ENCODE measurements around the gene WRNIP1.

DNA sequence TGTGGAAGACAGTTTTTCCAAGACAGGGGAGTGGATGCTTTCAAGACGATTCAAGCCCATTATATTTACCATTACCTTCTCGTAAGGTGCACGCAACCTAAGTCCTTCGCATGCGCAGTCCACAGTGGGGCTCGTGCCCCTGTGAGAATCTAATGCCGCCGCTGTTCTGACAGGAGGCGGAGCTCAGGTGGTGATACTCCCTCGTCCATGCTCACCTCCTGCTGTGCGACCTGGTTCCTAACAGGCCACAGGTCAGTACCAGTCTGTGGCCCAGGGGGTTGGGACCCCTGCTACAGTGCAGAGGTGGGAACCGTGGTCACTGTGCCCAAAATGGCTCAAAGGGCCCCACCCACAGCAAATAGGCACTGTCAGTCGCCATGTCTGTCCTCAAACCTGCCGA is 39.8 kb downstream of the WRNIP1 start:
- TF ChIP-seq POLR2AphosphoS5 (IDR thresholded peaks at IDR 0.05; ENCODE audit: low read depth, low read length) = no peak
- TF ChIP-seq, protein P1, sequence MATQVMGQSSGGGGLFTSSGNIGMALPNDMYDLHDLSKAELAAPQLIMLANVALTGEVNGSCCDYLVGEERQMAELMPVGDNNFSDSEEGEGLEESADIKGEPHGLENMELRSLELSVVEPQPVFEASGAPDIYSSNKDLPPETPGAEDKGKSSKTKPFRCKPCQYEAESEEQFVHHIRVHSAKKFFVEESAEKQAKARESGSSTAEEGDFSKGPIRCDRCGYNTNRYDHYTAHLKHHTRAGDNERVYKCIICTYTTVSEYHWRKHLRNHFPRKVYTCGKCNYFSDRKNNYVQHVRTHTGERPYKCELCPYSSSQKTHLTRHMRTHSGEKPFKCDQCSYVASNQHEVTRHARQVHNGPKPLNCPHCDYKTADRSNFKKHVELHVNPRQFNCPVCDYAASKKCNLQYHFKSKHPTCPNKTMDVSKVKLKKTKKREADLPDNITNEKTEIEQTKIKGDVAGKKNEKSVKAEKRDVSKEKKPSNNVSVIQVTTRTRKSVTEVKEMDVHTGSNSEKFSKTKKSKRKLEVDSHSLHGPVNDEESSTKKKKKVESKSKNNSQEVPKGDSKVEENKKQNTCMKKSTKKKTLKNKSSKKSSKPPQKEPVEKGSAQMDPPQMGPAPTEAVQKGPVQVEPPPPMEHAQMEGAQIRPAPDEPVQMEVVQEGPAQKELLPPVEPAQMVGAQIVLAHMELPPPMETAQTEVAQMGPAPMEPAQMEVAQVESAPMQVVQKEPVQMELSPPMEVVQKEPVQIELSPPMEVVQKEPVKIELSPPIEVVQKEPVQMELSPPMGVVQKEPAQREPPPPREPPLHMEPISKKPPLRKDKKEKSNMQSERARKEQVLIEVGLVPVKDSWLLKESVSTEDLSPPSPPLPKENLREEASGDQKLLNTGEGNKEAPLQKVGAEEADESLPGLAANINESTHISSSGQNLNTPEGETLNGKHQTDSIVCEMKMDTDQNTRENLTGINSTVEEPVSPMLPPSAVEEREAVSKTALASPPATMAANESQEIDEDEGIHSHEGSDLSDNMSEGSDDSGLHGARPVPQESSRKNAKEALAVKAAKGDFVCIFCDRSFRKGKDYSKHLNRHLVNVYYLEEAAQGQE (IDR thresholded peaks at IDR 0.05; ENCODE audit: insufficient read depth in 1 of 2, low read depth in 2 of 2, low read length in 2 of 2) = no peak

Measured in PFSK-1 (cell line).